Esophagus muscularis mucosa (tissue), 2 donors: ENCODE results near the gene CLIC3.

Source experiments
- EP300 ChIP-seq: sonication (generic); formaldehyde crosslinking; IDR thresholded peaks from one replicate; pipeline ENCODE4 v1.6.1; 2017; ENCODE audit warnings: antibody characterized with exemption
- POLR2A ChIP-seq: fragments of 450-650 bp; IDR thresholded peaks from one replicate; pipeline ENCODE4 v1.6.1; 2017; ENCODE audit warnings: antibody characterized with exemption, moderate library complexity, mild to moderate bottlenecking, low read depth

DNA sequence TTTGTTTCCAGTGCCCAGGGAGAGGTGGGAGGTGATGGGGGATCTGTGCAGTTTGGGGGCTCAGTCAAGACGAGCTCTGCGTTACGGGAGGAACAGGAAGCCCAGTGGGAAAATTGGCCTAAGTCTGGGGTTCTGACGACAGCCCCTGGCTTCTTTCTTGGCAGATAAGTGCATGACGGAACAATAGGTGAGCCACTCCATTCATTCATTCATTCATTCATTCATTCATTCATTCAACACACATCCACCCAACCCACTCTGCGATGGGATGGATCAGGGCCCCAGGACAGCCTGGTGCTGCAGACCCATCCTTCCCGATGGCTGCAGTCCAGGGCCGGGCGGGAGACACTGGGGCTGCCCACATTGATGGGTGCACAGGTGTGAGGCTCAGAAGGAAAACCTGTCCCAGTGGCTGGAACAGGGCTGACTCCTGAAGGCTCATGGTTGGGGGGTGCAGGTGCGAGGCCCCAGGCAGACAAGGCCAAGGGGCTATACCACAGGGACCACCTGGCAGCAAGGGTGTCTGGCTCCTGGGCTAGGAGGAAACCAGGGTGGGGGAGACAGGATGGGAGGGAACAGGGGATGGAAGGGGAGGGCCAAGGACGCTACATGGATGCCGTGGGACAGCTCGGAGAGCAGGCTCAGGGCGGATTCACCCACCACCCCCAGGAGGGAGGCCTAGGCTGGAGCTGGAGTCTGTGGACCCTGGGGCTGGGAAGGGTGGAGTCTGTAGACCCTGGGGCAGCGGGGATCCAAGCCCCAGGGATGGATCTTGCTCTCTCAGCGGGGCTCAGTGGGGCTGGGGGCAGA, 15.5 kb downstream of the CLIC3 start:
- TF ChIP-seq EP300 (no peak), POLR2A (no peak)
